Erythroblast (primary cell): ENCODE results near the gene TRIO.

Experiments
- DNase-seq, 2 experiments: peaks; one replicate each; lab custom pipeline; 2025; lab: John Stamatoyannopoulos, UW
- GATA1 ChIP-seq: IDR thresholded peaks from 2 replicates; pipeline ENCODE4 v1.6.1; 2011; ENCODE audit warnings: low read depth, mild to moderate bottlenecking, control low read depth, low read length, moderate library complexity
- POLR2A ChIP-seq: IDR thresholded peaks from 2 replicates; pipeline ENCODE4 v1.6.1; 2011; ENCODE audit warnings: mild to moderate bottlenecking, low read length

The TRIO gene

DNA sequence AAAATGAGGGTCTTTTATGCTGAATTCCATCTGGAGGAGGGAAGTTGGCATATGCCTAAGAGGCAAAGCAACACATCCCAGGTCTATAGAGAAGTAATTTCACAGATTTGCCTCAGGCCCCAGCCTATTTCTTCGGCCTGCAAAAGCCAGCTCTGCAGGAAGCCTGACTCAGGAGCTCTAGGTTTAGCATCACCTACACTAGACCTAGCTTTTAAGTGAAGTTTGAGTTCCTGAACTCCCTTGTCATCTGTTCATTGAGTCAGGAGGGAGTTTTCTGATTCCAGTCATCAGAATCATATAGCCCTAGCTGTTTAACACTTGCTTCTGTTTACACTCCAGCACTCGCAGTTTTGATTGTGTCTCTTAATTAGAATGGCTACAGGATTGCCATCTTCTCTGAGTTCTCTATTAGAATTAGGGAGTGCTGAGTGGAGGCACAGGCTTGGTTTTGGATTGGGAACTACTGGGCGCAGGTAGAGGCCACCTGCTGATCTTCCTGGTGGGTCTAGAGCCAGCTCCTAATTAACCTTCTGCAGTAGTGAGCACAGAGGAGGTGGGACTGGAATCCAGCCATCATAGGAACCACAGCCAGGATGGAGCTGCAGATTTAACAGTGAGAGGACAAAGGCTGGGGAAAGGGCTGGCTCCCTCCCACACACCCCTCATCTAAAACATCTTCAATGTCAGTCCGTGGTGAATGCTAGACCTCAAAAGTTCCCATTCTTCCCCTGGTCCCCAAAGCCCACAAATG is 179.5 kb downstream of the TRIO start:
- no peak for DNase-seq
- TF ChIP-seq GATA1 (no peak), POLR2A (no peak)

DNA sequence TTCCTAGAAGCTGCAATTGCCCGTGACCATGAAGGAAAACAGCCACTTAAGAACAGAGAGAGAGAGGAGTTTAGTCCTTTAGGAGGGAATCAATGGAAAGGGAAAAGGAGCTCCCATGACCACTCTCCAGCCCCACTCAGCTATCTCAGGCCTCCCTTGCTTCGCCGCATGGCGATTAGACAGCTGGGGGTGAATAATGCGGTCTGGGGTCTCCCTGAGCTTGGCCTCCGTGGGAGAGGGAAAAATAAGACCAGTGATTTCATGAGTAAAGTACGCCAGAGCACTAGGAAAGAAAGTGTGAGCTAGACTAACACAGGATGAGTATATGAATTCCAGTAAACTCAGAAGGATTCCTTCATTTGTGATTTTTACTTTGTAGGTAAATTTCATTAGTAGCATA is 180.3 kb downstream of the TRIO start:
- TF ChIP-seq GATA1 (no peak), POLR2A (no peak)
- no peak for DNase-seq

DNA sequence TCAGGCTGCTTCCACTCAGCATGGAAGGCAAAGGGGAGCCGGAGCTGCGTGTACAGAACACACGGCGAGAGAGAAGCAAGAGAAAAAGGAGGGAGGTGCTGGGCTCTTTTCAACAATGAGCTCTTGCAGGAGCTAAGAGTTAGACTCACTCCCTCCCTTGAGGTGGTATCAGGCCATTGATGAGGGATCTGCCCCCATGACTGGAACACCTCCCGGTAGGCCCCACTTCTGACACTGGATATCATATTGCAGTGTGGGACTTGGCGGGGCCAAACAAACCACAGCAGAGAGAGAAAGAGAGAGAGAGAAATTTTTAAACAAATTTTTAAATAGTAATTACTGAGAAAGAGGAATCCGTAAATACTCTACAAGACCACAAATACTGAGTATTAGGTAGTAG is 182.2 kb downstream of the TRIO start:
- peak; percentile 13 to 40 for DNase-seq
- TF ChIP-seq POLR2A = no peak

DNA sequence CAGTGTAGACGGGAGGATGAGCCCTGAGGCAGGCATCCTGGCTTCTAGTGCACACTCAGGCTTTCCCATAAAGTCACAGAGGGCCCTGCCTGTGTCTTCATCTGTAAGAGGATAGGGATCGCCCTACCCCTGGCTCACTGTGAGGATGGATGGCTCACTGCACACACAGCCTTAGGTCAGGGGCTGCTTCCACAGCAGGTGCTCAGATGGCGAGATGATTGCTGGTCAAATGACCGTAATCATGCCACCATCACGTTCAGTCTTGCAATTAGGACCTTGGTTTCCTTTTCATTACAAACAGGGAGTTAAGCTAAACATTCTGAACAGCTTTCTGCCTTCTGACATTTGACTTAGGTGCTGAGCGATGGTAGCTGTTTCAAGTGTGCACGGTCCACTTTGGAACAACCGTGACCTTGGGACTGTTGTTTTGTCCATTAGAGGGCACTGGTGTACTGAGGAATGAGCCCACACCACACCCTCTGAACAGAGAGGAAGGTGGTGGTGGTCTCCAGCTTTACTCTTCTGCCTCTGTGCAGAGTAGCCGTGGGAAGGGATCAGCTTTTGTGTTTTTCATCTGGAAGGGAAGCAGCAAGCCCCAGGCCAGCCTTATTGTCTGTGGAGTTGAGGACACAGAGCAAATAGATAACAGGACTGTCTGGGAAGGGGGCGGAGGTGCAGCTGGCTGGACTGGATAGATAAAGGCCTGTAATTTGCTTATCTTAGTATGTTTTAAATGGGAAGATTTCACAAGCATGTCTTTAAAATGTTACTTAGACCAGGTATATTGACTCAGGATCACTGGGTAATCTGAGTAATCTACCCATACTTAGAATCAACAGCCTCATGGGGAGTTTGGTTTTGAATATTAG is 183.1 kb downstream of the TRIO start:
- DNase-seq = peak; percentile 83 to 94
- TF ChIP-seq GATA1 (peak; percentile 82), POLR2A (no peak)

DNA sequence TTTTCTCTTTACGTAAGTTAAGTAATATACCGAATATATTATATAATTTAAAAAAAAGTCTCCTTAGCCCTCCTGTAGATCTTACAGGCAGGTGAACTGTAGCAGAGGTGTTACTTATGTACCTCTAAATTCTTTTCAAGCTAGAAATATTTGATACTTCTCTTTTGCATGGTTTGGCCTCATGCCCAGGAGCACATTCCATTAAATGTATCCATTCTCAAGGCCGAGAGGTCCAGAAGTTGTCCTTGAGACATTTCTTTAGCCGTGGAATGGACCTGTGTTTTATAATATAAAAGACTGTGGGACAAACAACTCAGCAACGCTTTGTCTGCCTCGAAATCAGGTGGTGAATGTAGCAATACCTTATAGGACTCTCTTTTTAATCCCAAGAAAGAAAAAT is 184.5 kb downstream of the TRIO start:
- TF ChIP-seq POLR2A (no peak), GATA1 (no peak)
- no peak for DNase-seq

DNA sequence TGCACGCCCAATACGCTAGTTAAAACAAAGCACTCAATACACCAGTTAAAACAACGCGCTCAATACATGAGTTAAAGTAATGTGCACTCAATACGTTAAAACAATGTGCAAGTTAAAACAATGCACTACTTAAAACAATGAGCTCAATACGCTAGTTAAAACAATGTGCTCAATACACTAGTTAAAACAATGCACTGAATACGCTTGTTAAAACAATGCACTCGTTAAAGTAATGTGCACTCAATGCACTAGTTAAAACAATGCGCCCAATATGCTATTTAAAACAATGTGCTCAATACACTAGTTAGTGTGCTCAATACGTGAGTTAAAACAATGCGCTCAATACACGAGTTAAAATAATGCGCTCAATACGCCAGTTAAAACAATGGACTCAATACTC is 185.0 kb downstream of the TRIO start:
- TF ChIP-seq POLR2A (no peak), GATA1 (no peak)
- DNase-seq = no peak

DNA sequence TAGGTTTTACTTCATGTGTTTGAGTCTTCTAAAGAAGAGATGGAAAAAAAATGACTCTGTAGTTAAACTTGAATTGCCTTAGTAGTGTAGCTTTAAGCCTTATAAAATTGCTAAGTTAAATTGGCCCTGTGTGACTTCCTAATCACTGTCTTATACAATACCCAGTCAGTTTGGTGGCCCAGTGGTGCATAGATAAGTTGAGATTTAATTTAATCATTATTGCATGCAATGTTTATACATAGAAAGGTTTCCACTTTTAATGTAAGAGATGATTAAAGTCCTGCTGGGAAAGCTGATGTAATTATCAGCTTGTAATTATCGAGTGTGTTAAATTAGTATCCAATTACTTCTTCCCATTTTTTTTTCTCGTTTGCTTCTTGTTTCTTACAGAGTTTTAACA is 187.1 kb downstream of the TRIO start:
- TF ChIP-seq GATA1 = no peak
- DNase-seq = no peak

DNA sequence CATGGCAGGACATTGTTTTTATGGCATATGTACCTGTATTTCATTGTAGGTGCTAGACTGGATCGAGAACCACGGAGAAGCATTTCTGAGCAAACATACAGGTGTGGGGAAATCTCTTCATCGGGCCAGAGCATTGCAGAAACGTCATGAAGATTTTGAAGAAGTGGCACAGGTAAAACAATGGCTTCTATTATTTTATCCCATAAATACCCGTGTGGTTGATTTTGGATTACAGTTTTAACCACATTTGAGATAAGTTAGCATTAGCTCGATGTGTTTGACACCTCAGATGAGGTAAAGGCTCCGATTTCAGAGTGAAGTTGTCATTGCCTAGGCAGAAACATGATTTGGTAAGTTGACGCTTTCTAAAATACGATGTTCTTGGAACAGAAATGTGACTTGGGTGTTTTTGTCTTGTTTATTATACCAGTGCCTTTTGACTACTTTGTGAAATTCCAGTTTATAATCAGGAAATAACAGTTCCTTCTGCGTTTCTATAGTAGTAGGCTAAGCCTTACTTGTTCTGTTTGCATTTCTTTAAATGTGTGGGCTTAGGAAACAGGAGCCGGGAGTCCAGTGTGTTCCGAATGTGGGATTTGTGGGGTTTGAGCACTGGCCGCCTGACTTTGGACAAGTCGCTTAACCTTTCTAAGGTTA is 187.7 kb downstream of the TRIO start:
- DNase-seq = no peak
- TF ChIP-seq GATA1 = no peak
- TF ChIP-seq POLR2A = no peak

DNA sequence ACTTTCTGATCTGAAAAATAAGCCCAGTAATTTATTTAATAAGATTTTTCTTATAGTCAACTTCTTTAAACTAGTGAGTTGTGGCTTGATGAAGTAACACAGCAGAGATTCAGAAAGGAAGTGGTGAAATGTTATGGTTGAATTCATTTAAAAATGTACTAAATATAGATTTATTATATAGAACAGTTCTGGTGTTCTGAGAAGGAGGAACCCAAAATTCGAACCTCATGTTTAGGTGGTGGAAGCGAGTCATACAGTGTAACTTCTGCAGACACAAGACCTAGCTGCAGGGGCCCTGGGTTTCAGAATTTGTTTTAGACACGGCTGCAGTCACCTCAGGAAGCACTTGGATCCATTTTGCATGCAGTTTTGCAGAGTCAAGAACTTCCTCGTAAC is 188.2 kb downstream of the TRIO start:
- no peak for DNase-seq
- TF ChIP-seq GATA1 = no peak
- TF ChIP-seq POLR2A = no peak

DNA sequence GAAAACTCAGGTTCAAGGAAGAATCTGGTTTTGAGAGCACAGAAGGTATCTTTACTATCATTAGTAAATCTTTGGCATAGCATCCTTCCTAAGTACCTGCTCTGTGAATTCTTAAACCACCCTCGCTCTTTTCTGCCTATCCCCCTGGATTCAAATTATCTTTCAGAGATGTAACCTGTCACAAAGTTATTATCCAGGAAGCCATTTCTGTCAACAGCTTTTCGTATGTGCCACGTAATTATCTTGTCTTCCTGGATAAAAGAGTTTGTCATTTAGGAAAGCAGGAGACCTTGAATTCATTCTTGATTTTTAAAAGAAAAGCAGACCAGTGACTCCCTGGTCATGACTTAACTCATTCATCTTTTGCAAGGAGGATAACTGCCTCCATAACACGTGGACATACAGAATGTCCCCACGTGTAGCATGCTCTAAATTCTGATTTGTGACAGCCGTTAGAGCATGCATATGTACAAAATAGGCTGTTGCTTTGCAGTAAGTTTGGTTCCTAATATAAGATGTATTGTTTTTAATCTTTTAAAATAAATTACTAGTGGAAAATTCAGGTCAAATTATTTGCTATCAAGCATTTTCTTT is 189.0 kb downstream of the TRIO start:
- no peak for DNase-seq
- TF ChIP-seq GATA1 = no peak
- TF ChIP-seq POLR2A = no peak

DNA sequence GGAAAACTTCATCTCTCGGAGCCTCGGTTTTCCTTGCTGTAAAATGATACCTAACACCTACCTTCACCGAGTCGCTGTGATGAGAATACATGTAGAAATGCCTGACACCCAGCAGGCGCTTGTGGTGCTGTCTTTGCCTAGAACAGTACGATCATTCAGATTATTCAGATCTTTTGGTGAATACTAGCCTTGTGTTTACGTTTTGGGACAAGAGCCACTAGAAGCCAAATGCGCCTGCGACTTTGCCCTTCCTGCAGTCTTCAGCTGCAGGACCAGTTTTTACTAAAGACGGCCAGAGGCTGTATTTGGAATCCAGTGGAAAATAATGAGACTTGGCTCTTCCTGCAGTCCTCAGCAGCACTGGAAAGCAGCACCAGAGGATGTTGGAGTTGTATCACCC is 189.6 kb downstream of the TRIO start:
- DNase-seq = no peak
- no peak for TF ChIP-seq POLR2A
- TF ChIP-seq GATA1 = no peak

DNA sequence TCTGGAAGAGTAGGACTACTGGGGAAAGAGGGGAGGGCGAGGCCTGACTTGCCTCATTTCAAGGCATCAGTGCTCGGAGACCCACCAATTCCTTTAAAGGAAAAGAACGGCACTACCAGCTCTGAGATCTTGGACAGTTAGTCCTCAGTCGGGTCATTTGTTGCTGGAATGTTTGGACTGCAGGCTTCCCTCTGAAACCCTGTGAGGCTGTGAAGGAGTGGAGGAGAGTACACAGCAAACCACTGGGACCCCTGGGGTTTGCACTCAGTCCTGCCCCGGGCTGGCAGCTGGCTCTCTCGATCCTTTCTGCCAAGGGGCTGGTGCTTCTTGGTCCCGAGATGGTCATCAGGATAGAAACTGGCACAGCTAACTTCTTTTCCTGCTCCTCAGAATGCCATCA is 194.5 kb downstream of the TRIO start:
- TF ChIP-seq POLR2A (no peak), GATA1 (no peak)
- no peak for DNase-seq

DNA sequence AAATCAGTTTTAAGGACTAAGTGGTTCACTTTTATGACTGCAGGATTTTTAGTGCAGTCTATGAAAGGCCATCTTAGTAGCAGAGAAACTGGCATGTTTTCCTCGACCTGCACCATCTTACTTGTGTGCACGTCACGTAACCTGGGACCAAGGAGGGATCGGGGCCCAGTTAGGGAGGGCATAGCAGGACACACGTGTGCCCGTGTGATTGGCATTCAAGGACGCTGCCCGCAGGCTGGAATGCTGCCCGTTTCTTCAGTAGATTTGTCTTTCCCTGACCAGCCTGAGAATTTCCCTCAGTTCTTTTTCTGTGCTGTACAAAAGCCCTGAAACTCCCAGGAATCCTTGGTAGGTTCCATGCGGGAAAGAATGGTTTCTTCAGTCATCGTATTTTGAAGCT is 196.3 kb downstream of the TRIO start:
- no peak for TF ChIP-seq GATA1
- TF ChIP-seq POLR2A = no peak
- DNase-seq = no peak
